Adipose tissue (tissue), 3 donors: ENCODE results near the gene LSM2. TPM values are rescaled to one million over a fixed set of nuclear protein-coding genes. Genes with fewer than 3 reads are reported as not detected.
"Not testable (repeated sequence)": the region's sequence is repeated elsewhere in the genome, so short reads cannot be mapped to it uniquely, and the experiment has no call there.

Experiments
- H3K27ac ChIP-seq: one replicate; pipeline ENCODE4 v1.5.1; 2013; ENCODE audit warnings: low read depth, low read length
- WGBS, 3 donors: extraction: QIAGEN DNeasy Blood & Tissue Kit; methylation state at CpG; one replicate each; pipeline ENCODE4 v1.1.7; 2013; 5-methylcytosine and 5-hydroxymethylcytosine counted together
- polyA plus RNA-seq, 3 donors: library from polyadenylated mRNA; stranded (reverse); fragments of 200-250 nt; gene quantifications; one replicate each; pipeline ENCODE4 v1.2.3, GENCODE V29; 2013
- donor health status: healthy with polysubstance abuse.
- donor health status: Bipolar disorder and iron deficiency.
- donor health status: healthy.

Gene LSM2
- polyA plus RNA-seq: 10 to 100 TPM; 29.7 to 55.0 (median 38.1) TPM

DNA sequence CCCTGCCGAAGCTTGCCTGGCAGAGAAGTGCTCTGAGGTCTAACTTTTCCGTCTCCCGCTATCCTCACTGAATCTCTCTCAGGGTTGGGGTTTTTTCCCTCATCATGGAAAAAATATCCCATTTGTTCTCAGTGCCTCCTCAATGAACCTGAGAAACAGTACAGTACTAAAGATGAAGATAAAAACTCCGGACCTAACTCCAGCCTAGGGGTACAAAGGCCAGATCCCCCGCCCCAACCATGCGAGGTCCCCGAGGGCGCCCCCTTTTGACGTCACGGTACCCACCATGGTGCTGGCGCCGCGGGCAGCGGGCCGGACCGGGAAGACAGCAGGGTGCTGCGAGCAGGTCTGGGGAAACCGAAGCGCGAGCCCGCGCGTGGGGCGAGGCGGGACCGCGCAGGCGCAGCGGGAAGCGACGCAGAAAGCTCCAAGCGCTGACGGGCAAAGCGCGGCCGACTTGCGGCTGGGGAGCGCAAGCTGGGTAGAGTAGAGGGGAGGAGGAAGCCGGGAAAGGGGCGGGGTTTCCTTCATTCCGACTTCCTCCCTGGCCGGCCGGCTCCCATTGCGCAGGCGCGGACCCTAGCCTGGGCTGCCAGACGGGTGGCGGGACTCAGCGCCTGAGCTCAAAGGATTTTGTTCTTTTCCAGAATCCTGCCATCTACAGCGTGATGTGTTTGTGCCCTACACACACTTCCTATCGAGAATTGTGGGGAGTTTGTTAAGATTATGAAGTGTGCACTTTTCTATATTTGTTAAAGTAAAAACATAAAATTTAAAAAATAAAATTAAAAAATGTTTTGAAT lies at the start of gene LSM2:
Gene LSM2 (minus strand): TSS at position 497 of the 803 bp plus-strand sequence. CDS start 209 bp downstream, at position 288.
- WGBS, 3 donors: 0% methylated on average over 50 to 51 of the region's 51 CpGs

DNA sequence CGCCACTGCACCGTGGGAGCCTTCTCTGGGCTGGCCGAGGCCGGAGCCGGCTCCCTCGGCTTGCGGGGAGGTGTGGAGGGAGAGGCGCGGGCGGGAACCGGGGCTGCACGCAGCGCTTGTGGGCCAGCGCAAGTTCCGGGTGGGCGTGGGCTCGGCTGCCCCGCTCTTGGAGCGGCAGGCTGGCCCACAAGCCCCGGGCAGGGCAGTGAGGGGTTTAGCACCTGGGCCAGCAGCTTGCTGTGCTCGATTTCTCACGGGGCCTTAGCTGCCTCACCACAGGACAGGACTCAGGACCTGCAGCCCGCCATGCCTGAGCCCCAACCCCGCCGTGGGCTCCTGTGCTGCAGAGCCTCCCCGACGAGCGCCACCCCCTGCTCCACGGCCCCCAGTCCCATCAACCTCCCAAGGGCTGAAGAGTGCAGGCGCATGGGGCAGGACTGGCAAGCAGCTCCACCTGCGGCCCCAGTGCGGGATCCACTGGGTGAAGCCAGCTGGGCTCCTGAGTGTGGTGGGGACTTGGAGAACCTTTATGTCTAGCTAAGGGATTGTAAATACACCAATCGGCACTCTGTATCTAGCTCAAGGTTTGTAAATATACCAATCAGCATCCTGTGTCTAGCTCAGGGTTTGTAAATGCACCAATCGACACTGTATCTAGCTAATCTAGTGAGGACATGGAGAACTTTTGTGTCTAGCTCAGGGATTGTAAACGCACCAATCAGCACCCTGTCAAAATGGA lies 45.4 kb upstream of the LSM2 start:
- H3K27ac ChIP-seq: not testable (repeated sequence)
- 87 to 96% (median 88%) methylated on average over 33 to 35 of the region's 35 CpGs for WGBS, 3 donors

More for the DNA sequence above, at the start of gene LSM2:
- H3K27ac ChIP-seq: peak within 1 kb of the TSS; percentile 77

GRCh38 chr6:31851485-31851832 lies 44.7 kb upstream of the LSM2 start:
- WGBS, 3 donors: 26 to 91% (median 88%) methylated on average over 2 of the region's 2 CpGs

DNA sequence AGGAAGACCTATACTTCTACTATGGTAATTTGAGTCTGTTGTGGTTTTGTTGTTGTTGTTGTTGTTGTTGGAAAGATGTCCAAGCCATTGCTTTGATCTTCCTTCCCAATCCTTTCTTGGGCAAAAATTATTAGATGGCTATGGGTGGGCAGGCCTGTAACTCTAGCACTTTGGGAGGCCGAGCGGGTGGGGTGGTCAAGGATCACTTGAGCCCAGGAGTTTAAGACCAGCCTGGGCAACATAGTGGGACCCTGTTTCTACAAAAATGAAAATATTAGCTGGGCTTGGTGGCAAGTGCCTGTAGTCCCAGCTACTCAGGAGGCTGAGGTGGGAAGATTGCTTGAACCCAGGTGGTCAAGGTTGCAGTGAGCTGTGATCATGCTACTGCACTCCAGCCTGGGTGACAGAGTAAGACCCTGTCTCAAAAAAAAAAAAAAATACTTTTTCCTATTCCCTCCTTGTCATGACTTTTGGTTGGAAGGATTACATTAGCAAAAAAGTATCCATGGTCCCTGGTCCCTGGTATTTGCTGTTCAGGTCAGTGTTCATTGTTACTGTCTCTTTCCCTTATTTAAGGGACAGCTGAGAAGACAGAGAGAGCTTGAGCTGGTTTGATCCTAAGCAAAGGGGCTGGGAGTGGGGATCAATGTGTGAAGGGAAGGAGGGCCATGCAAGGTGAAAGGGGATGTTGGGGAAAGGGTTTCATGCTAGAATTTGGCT lies 44.2 kb upstream of the LSM2 start:
- WGBS, 3 donors: 97 to 100% (median 98%) methylated on average over 2 of the region's 2 CpGs

More at GRCh38 chr6:31851485-31851832, 44.7 kb upstream of the LSM2 start:
- no peak overlapping the region for H3K27ac ChIP-seq

GRCh38 chr6:31847276-31847978 lies 40.7 kb upstream of the LSM2 start:
- H3K27ac ChIP-seq: no peak overlapping the region
- 86 to 95% (median 95%) methylated on average over 2 of the region's 2 CpGs for WGBS, 3 donors

More for the DNA sequence above, 44.2 kb upstream of the LSM2 start:
- no peak overlapping the region for H3K27ac ChIP-seq

GRCh38 chr6:31844507-31844906 lies 37.7 kb upstream of the LSM2 start:
- H3K27ac ChIP-seq: no peak overlapping the region
- WGBS, 3 donors: 87 to 98% (median 94%) methylated on average over 3 of the region's 3 CpGs

DNA sequence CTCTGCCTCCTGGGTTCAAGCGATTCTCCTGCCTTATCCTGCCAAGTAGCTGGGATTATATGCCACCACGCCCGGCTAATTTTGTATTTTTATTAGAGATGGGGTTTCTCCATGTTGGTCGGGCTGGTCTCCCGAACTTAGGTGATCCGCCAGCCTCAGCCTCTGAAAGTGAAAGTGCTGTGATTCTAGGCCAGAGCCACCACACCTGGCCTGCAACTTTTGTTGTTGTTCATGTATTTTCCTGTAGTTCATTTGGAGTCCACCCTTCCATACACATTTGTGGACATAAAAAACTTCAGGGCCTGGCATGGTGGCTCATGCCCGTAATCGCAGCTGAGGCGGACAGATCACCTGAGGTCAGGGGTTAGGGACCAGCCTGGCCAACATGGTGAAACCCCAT lies 35.3 kb upstream of the LSM2 start:
- no peak overlapping the region for H3K27ac ChIP-seq
- WGBS, 3 donors: 89 to 93% (median 90%) methylated on average over 9 of the region's 9 CpGs

DNA sequence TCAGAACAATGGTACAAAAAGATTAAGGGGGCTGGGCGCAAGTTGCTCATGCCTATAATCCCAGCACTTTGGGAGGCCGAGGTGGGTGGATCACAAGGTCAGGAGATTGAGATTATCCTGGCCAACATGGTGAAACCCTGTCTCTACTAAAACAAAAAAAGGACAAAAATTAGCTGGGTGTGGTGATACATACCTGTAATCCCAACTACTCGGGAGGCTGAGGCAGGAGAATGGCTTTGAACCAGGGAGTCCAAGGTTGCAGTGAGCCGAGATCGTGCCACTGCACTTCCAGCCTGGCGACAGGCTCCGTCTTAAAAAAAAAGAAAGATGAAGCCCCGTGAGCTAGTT lies 33.0 kb upstream of the LSM2 start:
- 87 to 90% (median 89%) methylated on average over 8 of the region's 8 CpGs for WGBS, 3 donors
- not testable (repeated sequence) for H3K27ac ChIP-seq

GRCh38 chr6:31838968-31839367 lies 32.2 kb upstream of the LSM2 start:
- H3K27ac ChIP-seq: no peak overlapping the region
- 93 to 95% (median 94%) methylated on average over 3 of the region's 3 CpGs for WGBS, 3 donors

DNA sequence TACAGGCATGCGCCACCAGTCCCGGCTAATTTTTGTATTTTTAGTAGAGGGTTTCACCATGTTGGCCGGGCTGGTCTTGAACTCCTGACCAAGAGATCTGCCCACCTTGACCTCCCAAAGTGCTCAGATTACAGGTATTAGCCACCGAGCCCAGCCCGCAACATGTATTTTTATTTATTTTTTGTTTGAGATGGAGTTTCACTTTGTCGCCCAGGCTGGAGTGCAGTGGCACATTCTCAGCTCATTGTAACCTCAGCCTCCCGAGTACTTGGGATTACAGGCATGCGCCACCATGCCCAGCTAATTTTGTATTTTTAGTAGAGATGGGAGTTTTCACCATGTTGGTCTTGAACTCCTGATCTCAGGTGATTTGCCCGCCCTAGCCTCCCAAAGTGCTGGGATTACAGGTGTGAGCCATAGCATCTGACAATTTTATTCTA lies 31.4 kb upstream of the LSM2 start:
- not testable (repeated sequence) for H3K27ac ChIP-seq
- 87 to 90% (median 87%) methylated on average over 9 of the region's 9 CpGs for WGBS, 3 donors

- 9 to 33% (median 14%) methylated on average over 1 of the region's 1 CpG for WGBS, 3 donors
Observed at GRCh38 chr6:31837369-31838113, 30.8 kb upstream of the LSM2 start.

DNA sequence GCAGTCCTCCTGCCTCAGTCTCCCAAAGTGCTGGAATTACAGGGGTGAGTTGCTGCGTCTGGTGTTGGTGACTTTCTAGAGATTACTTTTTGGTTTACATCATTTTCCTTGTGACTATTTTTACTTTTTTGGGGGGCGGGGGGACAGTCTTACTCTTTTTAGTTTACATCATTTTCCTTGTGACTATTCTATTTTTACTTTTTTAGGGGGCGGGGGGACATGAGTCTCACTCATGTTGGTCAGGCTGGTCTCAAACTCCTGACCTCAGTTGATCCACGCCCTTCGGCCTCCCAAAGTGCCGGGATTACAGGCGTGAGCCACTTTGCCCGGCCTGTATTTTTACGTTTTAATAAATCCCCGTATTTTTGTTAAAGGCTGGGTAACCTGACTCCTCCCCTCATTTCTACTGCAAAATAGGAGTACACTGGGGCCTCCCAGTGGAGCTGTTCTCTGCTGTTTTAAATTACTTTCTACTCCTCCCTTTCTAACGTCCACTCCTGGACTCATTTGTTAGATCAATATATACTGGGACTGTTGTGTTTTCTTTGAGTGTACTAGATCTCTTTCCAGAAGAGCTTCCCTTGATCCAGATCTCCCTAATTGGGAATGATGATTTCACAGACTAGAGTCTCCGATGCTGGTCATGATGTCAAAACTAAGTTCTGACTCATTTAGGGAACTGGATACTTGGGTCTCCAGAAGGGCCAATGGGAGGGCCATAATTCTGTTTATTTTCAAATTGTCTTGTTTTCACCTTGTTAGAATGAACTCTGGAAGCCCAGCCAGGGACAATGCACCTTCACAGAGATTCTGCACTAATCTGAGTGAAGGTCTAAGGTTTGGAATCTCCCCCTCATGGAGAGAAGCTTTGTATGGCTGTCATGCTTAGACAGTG lies 30.0 kb upstream of the LSM2 start:
- no peak overlapping the region for H3K27ac ChIP-seq
- 20 to 23% (median 21%) methylated on average over 12 of the region's 12 CpGs for WGBS, 3 donors

More at GRCh38 chr6:31837369-31838113, 30.8 kb upstream of the LSM2 start:
- no peak overlapping the region for H3K27ac ChIP-seq

GRCh38 chr6:31836047-31836473 lies 29.3 kb upstream of the LSM2 start:
- H3K27ac ChIP-seq: no peak overlapping the region
- WGBS, 3 donors: 9 to 18% (median 13%) methylated on average over 14 of the region's 14 CpGs

DNA sequence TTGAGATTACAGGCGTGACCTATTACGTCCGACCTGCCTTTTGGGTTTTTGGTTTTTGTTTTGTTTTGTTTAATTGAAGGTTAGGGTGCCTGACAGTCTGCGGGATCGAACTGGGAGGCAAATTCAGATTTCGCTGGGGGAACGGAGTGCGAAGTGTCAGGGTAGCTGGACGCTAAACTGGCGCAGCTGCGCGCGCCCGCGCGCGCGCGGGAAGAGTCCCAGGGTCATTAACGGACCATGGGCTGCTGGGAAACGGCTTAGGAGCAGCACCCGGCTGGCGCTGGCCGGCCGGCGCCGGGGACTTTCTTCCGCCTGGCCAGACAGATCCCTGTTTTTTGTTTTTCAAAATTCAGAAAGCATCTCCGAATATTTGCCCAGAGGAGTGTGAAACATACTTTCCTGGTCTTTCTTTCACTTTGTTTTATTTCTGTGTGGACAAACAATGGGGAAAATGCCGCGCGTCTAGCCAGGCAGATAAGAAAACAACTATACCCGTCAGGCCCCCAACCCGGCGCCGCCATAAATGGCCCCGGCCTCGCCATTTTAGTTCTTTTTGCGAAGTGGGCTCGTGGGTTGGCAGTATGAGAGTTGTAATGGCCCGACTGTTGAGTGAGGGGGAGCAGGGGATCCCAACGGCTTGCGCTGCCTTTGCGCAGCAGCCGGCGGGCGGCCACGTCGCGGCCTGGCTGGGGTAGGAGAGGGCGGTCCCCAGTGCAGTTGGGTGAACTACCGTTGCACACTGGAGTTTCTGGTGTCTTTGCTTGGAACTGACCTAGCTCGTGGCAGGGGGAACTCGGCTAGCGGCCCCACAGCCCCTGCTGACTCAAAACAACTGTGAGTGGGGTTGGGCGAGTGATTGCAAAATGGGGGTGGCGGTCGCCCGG lies 27.8 kb upstream of the LSM2 start:
- peak overlapping the region; percentile 63 for H3K27ac ChIP-seq
- WGBS, 3 donors: 0 to 1% (median 0%) methylated on average over 58 to 59 of the region's 59 CpGs

- 70 to 83% (median 76%) methylated on average over 15 of the region's 15 CpGs for WGBS, 3 donors
- H3K27ac ChIP-seq: no peak overlapping the region
Observed at GRCh38 chr6:31831350-31832215, 24.8 kb upstream of the LSM2 start.
